WTC11 (cell line): Measurements from ENCODE around the gene CD300A.

Experiments
- CREM ChIP-seq: sonication (generic); formaldehyde crosslinking; IDR thresholded peaks from 2 replicates; pipeline ENCODE4 v1.8.1; 2022; ENCODE audit warnings: mild to moderate bottlenecking, missing genetic modification reagents, moderate library complexity
- CTCF ChIP-seq: fragments of 200-600 bp; IDR thresholded peaks from 2 replicates; pipeline ENCODE4 v1.8.0; 2022; ENCODE audit warnings: antibody characterized with exemption
- JUN ChIP-seq: sonication (generic); formaldehyde crosslinking; IDR thresholded peaks from 2 replicates; pipeline ENCODE4 v1.8.0; 2023; ENCODE audit warnings: mild to moderate bottlenecking, missing genetic modification reagents
- NFYB ChIP-seq: sonication (generic); formaldehyde crosslinking; conservative IDR thresholded peaks from 2 replicates; pipeline ENCODE4 v1.8.0; 2022; ENCODE audit warnings: low read depth, missing genetic modification reagents
- ZNF263 ChIP-seq: sonication (generic); formaldehyde crosslinking; IDR thresholded peaks from 2 replicates; pipeline ENCODE4 v1.8.1; 2022; ENCODE audit warnings: low read depth, mild to moderate bottlenecking, moderate library complexity, missing genetic modification reagents

GRCh38 chr17:74459622-74460021 is 6.8 kb upstream of the CD300A start:
- no peak for TF ChIP-seq JUN (CRISPR knock-in tag)
- no peak for TF ChIP-seq ZNF263 (CRISPR knock-in tag)
- no peak for TF ChIP-seq NFYB (CRISPR knock-in tag)
- no peak for TF ChIP-seq CTCF
- no peak for TF ChIP-seq CREM (CRISPR knock-in tag)
